ENCODE results near the gene KIF1A. TPM values are rescaled to one million over a fixed set of nuclear protein-coding genes. Genes with fewer than 3 reads are reported as not detected.

The KIF1A gene
- total RNA-seq, 1 experiment from 2014 or later: 298 TPM

DNA sequence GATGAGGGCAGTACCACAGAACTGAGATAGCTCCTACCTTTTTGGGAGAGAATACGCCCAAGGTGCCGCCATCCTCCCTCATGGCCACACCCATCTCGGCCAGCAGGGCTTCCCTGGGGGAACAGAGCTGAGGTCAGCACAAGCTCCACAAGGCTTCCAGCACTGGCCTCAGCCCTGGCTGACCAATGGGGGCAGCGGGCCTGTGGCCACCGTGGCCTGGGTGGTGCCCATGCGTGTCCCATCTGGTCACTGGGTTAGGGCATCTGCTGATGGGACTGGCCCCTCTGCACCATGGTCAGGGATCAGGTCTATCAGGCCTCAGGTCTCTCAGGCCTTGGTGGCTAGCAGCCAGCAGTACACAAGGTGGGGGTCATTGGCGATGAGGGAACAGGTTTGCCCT is 50.9 kb downstream of the KIF1A start:
- Mint-ChIP-seq H3K27ac (ENCODE audit: unreplicated experiment) (no peak overlapping the region), H3K27me3 (ENCODE audit: unreplicated experiment) (no peaks in the 10 kb centered on the region), H3K4me3 (ENCODE audit: low read depth, unreplicated experiment) (no peak overlapping the region), H3K4me1 (ENCODE audit: low read depth, unreplicated experiment) (no peaks in the 10 kb centered on the region), H3K9me3 (ENCODE audit: low read depth, unreplicated experiment) (no peaks in the 10 kb centered on the region), H3K36me3 (ENCODE audit: insufficient read depth, unreplicated experiment) (peaks cover 53% of the 10 kb centered on the region)
- intact Hi-C loops (cut with micrococcal nuclease; ENCODE audit: unreplicated experiment): no loop called here
- no peak for DNase-seq
- no peak for TF ChIP-seq CTCF (IDR thresholded peaks at IDR 0.05; ENCODE audit: unreplicated experiment)
- no TSS peak for BruUV-seq (replicated peaks)
- CTCF ChIA-PET: no interaction called here

- H3K36me3 Mint-ChIP-seq (ENCODE audit: insufficient read depth, unreplicated experiment): peaks cover 61% of the 10 kb centered on the region
- DNase-seq: no peak
- H3K9me3 Mint-ChIP-seq (ENCODE audit: low read depth, unreplicated experiment): no peaks in the 10 kb centered on the region
- H3K4me1 Mint-ChIP-seq (ENCODE audit: low read depth, unreplicated experiment): no peaks in the 10 kb centered on the region
- H3K27ac Mint-ChIP-seq (ENCODE audit: unreplicated experiment): no peak overlapping the region
- CTCF ChIA-PET: no interaction called here
- intact Hi-C loops (cut with micrococcal nuclease; ENCODE audit: unreplicated experiment): no loop called here
- BruUV-seq (replicated peaks): no TSS peak
- no peak for TF ChIP-seq CTCF (IDR thresholded peaks at IDR 0.05; ENCODE audit: unreplicated experiment)
- H3K4me3 Mint-ChIP-seq (ENCODE audit: low read depth, unreplicated experiment): no peak overlapping the region
- H3K27me3 Mint-ChIP-seq (ENCODE audit: unreplicated experiment): no peaks in the 10 kb centered on the region
These were observed 51.8 kb downstream of the KIF1A start for GRCh38 chr2:240768216-240768615.

DNA sequence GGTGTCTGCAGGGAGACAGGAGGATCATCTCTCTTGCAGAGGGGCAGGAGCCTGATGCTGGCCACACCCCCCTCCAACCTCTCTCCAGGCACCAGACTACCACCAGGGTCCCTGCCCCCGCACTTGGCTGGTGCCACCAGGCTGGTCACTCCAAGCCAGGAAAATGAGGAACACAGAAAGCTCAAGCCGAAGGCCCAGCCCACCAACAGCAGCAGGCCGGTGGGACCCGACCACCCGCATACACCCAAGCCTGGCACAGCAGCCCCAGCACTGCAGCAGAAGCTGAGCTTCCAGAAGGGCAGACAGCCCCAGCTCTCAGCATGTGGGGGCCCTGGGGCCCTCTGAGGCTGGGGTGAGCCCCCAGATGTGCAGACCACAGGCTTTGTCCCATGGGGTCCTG is 52.7 kb downstream of the KIF1A start:
- Mint-ChIP-seq H3K9me3 (ENCODE audit: low read depth, unreplicated experiment) (no peaks in the 10 kb centered on the region), H3K4me1 (ENCODE audit: low read depth, unreplicated experiment) (no peaks in the 10 kb centered on the region), H3K27ac (ENCODE audit: unreplicated experiment) (no peak overlapping the region), H3K27me3 (ENCODE audit: unreplicated experiment) (no peaks in the 10 kb centered on the region), H3K36me3 (ENCODE audit: insufficient read depth, unreplicated experiment) (peaks cover 55% of the 10 kb centered on the region), H3K4me3 (ENCODE audit: low read depth, unreplicated experiment) (no peak overlapping the region)
- BruUV-seq (replicated peaks): no TSS peak
- no peak for DNase-seq
- intact Hi-C loops (cut with micrococcal nuclease; ENCODE audit: unreplicated experiment): no loop called here
- CTCF ChIA-PET: no interaction called here
- no peak for TF ChIP-seq CTCF (IDR thresholded peaks at IDR 0.05; ENCODE audit: unreplicated experiment)

- H3K27ac Mint-ChIP-seq (ENCODE audit: unreplicated experiment): no peak overlapping the region
- no peak for DNase-seq
- CTCF ChIA-PET: no interaction called here
- TF ChIP-seq CTCF (IDR thresholded peaks at IDR 0.05; ENCODE audit: unreplicated experiment): no peak
- intact Hi-C loops (cut with micrococcal nuclease; ENCODE audit: unreplicated experiment): no loop called here
- H3K4me3 Mint-ChIP-seq (ENCODE audit: low read depth, unreplicated experiment): no peak overlapping the region
- H3K27me3 Mint-ChIP-seq (ENCODE audit: unreplicated experiment): no peaks in the 10 kb centered on the region
- H3K9me3 Mint-ChIP-seq (ENCODE audit: low read depth, unreplicated experiment): no peaks in the 10 kb centered on the region
- no peaks in the 10 kb centered on the region for H3K4me1 Mint-ChIP-seq (ENCODE audit: low read depth, unreplicated experiment)
- no TSS peak for BruUV-seq (replicated peaks)
- peaks cover 64% of the 10 kb centered on the region for H3K36me3 Mint-ChIP-seq (ENCODE audit: insufficient read depth, unreplicated experiment)
These were observed 53.9 kb downstream of the KIF1A start for GRCh38 chr2:240766072-240766471.

DNA sequence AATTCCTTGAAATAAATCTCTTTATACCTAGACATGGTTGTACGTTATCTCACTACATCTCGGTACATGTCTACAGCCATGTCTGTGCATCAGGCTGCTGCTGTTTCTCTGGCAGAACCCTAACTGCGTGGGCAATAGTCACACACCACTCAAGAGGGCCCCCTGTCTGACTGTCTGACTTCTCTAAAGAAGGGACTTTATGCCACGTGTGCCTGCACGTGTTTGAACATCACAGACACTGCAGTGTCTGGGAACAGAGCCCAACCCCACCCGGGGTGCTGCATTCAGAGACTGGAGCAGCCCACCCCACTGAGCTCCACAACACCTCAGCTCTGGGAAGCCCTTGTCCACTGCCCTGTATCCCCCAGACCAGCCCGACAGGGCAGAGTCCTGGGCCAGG is 55.0 kb downstream of the KIF1A start:
- no TSS peak for BruUV-seq (replicated peaks)
- no peak for DNase-seq
- TF ChIP-seq CTCF (IDR thresholded peaks at IDR 0.05; ENCODE audit: unreplicated experiment): no peak
- Mint-ChIP-seq H3K27me3 (ENCODE audit: unreplicated experiment) (no peaks in the 10 kb centered on the region), H3K36me3 (ENCODE audit: insufficient read depth, unreplicated experiment) (peaks cover 74% of the 10 kb centered on the region), H3K4me1 (ENCODE audit: low read depth, unreplicated experiment) (no peaks in the 10 kb centered on the region), H3K4me3 (ENCODE audit: low read depth, unreplicated experiment) (no peak overlapping the region), H3K9me3 (ENCODE audit: low read depth, unreplicated experiment) (no peaks in the 10 kb centered on the region), H3K27ac (ENCODE audit: unreplicated experiment) (no peak overlapping the region)
- CTCF ChIA-PET: no interaction called here
- intact Hi-C loops (cut with micrococcal nuclease; ENCODE audit: unreplicated experiment): no loop called here
